Hepatocyte (in vitro differentiated cells): Measurements from ENCODE around the gene R3HDM4. TPM values are rescaled to one million over a fixed set of nuclear protein-coding genes. Genes with fewer than 3 reads are reported as not detected.

ENCODE experiments used
- DNase-seq: peaks from one replicate; pipeline ENCODE4 v3.0.0-alpha.2; 2016; ENCODE audit warnings: low spot score
- H2AFZ ChIP-seq: fragments of 200-600 bp; sonication (generic); 2 replicates; pipeline ENCODE4 v1.6.0; 2016; ENCODE audit warnings: antibody characterized with exemption, mild to moderate bottlenecking
- H3K27ac ChIP-seq: fragments of 200-600 bp; sonication (generic); 2 replicates; pipeline ENCODE4 v1.5.1; 2016; ENCODE audit warnings: mild to moderate bottlenecking
- H3K27me3 ChIP-seq: fragments of 200-600 bp; sonication (generic); 2 replicates; pipeline ENCODE4 v1.6.1; 2016
- H3K36me3 ChIP-seq: fragments of 200-600 bp; sonication (generic); replicated peaks from 2 replicates; pipeline ENCODE4 v1.5.1; 2016; ENCODE audit warnings: low read depth; ENCODE audit not compliant: insufficient read depth
- H3K4me1 ChIP-seq: fragments of 200-600 bp; sonication (generic); 2 replicates; pipeline ENCODE4 v1.5.1; 2016; ENCODE audit warnings: mild to moderate bottlenecking, moderate library complexity; ENCODE audit not compliant: insufficient read depth
- H3K4me2 ChIP-seq: fragments of 200-600 bp; sonication (generic); 2 replicates; pipeline ENCODE4 v1.6.0; 2016
- H3K4me3 ChIP-seq: fragments of 200-600 bp; sonication (generic); 2 replicates; pipeline ENCODE4 v1.5.1; 2016; ENCODE audit warnings: mild to moderate bottlenecking
- H3K79me2 ChIP-seq: fragments of 200-600 bp; sonication (generic); 2 replicates; pipeline ENCODE4 v1.6.0; 2017; ENCODE audit warnings: mild to moderate bottlenecking
- H3K9me2 ChIP-seq: fragments of 200-600 bp; sonication (generic); replicated peaks from 2 replicates; pipeline ENCODE4 v1.6.0; 2017; ENCODE audit warnings: mild to moderate bottlenecking; ENCODE audit not compliant: insufficient read depth
- H3K9me3 ChIP-seq: fragments of 200-600 bp; sonication (generic); 2 replicates; pipeline ENCODE4 v1.5.1; 2016; ENCODE audit warnings: low read depth, mild to moderate bottlenecking
- H4K20me1 ChIP-seq: fragments of 200-600 bp; sonication (generic); 2 replicates; pipeline ENCODE4 v1.6.0; 2016; ENCODE audit warnings: mild to moderate bottlenecking; ENCODE audit not compliant: insufficient read depth, poor library complexity, severe bottlenecking
- EZH2 ChIP-seq: fragments of 200-600 bp; sonication (generic); IDR thresholded peaks from 2 replicates; pipeline ENCODE4 v1.6.1; 2016; ENCODE audit warnings: antibody characterized with exemption, mild to moderate bottlenecking, borderline replicate concordance
- EZH2phosphoT487 ChIP-seq: fragments of 200-600 bp; sonication (generic); IDR thresholded peaks from one replicate; pipeline ENCODE4 v1.6.1; 2018; ENCODE audit warnings: antibody characterized with exemption, mild to moderate bottlenecking, low read depth, moderate library complexity; ENCODE audit not compliant: unreplicated experiment, severe bottlenecking
- WGBS: methylation state at CpG from one replicate; pipeline ENCODE4 v1.1.6; 2016; ENCODE audit warnings: low lambda C conversion rate; ENCODE audit errors: missing lambda C conversion rate; 5-methylcytosine and 5-hydroxymethylcytosine counted together
- polyA plus RNA-seq: library from polyadenylated mRNA; unstranded; fragments of >200 nt; fragmentation: Nextera tagmentation; extraction: Ambion mirVana; gene quantifications from 2 replicates; pipeline ENCODE4 v1.2.1, GENCODE V29; 2016
- total RNA-seq: library from RNA; depleted of rRNA; stranded (reverse); fragments of >200 nt; gene quantifications from 2 replicates; pipeline ENCODE4 v1.2.3, GENCODE V29; 2014
- TF ChIP-seq, protein P1 (sequence below): fragments of 200-600 bp; sonication (generic); IDR thresholded peaks from 2 replicates; pipeline ENCODE4 v1.5.1; 2016; ENCODE audit warnings: antibody characterized with exemption, mild to moderate bottlenecking; ENCODE audit not compliant: poor library complexity

R3HDM4 gene
- total and polyA plus RNA-seq, 2 experiments from 2014 or later = 44.1 to 86.6 TPM

DNA sequence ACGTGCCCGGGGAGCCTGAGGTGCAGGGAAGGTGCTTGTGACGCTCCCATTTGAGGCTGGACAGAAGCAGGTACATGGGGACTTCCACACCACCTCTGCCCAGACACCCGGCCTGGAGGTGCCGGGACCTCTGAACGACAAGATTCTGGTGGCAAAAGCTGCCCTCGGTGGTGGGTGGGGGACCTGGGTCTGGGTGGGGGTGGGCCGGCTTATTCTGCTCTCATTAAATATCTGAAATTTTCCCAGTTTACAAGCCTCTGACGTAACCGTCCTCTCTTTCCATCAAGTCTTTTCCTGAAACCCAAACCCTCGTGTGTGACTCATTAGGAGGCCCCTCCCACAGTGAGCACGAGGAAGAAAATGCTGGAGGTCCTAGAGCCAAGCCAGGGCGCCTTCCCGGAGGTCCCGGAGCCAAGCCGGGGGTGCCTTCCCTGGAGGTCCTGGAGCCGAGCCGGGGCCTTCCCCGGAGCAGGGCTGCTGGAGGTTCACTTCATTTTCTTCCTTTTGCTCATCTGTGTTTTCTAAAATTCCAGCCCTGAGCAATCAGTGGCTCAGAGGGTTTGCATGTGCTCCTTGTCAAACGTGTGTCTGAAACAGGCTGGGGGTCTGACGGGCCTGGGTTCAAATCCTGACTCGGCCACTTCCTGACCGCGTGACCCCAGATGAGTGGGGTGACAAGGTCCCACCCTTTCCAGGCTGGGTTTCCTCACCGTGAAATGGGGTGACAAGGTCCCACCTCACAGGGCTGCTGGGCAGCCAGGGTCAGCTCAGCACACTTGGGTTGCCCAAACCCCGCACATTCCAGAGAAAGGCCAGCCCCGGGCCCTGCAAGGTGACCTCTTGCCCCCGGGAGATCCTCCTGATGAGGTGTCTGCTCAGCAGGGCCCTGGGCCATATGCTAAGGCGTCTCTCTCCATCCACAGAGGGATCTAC is 43.5 kb downstream of the R3HDM4 start:
- Histone ChIP-seq H4K20me1 (no peaks in the 10 kb centered on the region), H3K36me3 (no peaks in the 10 kb centered on the region), H3K4me3 (no peak overlapping the region), H3K27me3 (no peaks in the 10 kb centered on the region), H3K4me2 (no peak overlapping the region), H3K9me2 (no peaks in the 10 kb centered on the region), H3K79me2 (no peaks in the 10 kb centered on the region), H3K27ac (peak overlapping the region; percentile 63), H2AFZ (no peak overlapping the region), H3K4me1 (no peaks in the 10 kb centered on the region), H3K9me3 (no peaks in the 10 kb centered on the region)
- peak; percentile 81 for DNase-seq
- WGBS = 70% methylated on average over 27 of the region's 29 CpGs
- TF ChIP-seq EZH2 = no peak
- TF ChIP-seq, protein P1, sequence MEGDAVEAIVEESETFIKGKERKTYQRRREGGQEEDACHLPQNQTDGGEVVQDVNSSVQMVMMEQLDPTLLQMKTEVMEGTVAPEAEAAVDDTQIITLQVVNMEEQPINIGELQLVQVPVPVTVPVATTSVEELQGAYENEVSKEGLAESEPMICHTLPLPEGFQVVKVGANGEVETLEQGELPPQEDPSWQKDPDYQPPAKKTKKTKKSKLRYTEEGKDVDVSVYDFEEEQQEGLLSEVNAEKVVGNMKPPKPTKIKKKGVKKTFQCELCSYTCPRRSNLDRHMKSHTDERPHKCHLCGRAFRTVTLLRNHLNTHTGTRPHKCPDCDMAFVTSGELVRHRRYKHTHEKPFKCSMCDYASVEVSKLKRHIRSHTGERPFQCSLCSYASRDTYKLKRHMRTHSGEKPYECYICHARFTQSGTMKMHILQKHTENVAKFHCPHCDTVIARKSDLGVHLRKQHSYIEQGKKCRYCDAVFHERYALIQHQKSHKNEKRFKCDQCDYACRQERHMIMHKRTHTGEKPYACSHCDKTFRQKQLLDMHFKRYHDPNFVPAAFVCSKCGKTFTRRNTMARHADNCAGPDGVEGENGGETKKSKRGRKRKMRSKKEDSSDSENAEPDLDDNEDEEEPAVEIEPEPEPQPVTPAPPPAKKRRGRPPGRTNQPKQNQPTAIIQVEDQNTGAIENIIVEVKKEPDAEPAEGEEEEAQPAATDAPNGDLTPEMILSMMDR = no peak
- no peak for TF ChIP-seq EZH2phosphoT487

DNA sequence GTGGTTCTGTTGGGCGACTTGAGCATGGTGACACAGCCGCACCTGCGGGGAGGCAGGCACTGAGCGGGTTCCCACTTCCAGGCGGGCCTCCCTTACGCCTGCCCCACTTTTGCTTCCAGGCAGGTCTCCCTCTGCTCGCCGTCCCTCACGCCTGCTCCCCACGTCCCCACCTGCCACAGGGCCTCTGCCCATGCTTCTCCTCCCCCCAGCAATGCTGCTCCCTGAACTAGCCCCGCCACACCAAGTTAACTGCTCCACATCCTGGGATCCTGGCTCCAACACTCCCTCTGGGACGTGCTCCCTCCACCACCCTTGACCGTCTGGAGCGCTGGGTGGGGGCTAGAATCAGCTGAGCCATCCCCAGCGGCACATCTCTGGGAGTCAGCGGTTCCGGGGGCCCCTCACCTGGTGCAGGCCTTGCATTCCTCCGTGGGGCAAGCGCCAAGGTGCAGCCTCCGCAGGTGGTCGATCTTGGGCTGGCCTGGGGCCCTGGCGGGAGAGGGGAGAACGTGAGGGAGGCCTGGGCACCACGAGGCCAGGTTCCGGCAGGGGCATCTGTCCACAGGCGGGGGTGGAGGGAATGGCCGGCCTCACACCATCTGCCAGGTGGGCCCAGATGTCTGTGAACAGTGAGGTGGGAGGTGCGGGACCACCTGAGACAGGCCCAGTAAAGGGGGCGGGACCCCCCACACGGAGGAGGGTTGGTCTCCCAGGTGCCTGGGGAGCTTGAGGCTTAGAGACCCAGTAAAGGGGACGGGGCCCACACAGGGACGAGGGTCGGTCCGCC is 44.4 kb downstream of the R3HDM4 start:
- H3K4me3 ChIP-seq = no peak overlapping the region
- no peaks in the 10 kb centered on the region for H3K79me2 ChIP-seq
- no peak overlapping the region for H2AFZ ChIP-seq
- no peaks in the 10 kb centered on the region for H3K9me2 ChIP-seq
- H3K4me1 ChIP-seq = no peaks in the 10 kb centered on the region
- H3K36me3 ChIP-seq = no peaks in the 10 kb centered on the region
- no peak for DNase-seq
- 98% methylated on average over 26 of the region's 34 CpGs for WGBS
- H3K27ac ChIP-seq = peak overlapping the region; percentile 63
- H3K9me3 ChIP-seq = no peaks in the 10 kb centered on the region
- TF ChIP-seq EZH2 = no peak
- no peak for TF ChIP-seq EZH2phosphoT487
- TF ChIP-seq, protein P1 = no peak
- no peak overlapping the region for H3K4me2 ChIP-seq
- H3K27me3 ChIP-seq = no peaks in the 10 kb centered on the region
- no peaks in the 10 kb centered on the region for H4K20me1 ChIP-seq

DNA sequence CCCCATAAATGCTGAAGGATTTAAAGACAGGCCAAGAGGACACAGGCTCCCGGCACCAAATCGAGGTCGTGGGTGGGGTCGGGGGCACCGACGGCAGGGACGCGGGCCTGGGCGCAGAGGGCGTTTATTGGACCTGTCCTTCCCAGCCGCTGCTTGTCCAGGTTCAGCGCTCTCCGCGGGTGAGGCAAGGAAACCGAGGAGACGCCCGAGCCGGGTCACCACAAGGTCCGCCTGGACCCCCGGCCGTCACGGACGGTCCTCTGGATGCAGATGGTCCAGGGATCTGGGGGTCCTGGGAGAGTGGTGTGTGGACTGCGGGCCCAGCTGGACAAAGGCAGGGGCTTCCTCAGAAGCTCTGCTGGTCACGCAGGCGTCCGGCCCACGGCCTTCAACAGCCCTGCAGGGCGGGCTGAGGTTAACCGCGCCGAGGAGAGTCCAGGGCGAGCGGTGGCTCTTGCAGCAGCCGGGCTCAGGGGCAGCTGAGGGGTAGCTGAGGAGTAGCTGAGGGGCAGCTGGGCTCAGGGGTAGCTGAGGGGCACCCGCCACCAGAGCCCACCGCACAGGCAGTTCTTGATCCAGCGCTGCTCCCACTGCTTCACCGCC is 45.1 kb downstream of the R3HDM4 start:
- Histone ChIP-seq H3K36me3 (no peaks in the 10 kb centered on the region), H3K79me2 (no peaks in the 10 kb centered on the region), H3K27ac (no peak overlapping the region), H3K4me2 (no peak overlapping the region), H3K9me3 (no peaks in the 10 kb centered on the region), H4K20me1 (no peaks in the 10 kb centered on the region), H3K9me2 (no peaks in the 10 kb centered on the region), H3K4me3 (no peak overlapping the region), H3K27me3 (no peaks in the 10 kb centered on the region), H2AFZ (no peak overlapping the region), H3K4me1 (no peaks in the 10 kb centered on the region)
- DNase-seq = no peak
- WGBS = 97% methylated on average over 34 of the region's 39 CpGs
- TF ChIP-seq EZH2phosphoT487 (no peak), EZH2 (no peak)
- TF ChIP-seq, protein P1 = no peak
